IPS-18c (cell line): ENCODE measurements around the gene PRSS3.
"Not testable (repeated sequence)": the region's sequence is repeated elsewhere in the genome, so short reads cannot be mapped to it uniquely, and the experiment has no call there.

ENCODE experiments used
- H3K4me3 ChIP-seq: 2 replicates; pipeline ENCODE4 v1.7.0; 2013; ENCODE audit warnings: low read depth, mild to moderate bottlenecking, low read length, moderate library complexity; ENCODE audit not compliant: insufficient read depth
- H3K9me3 ChIP-seq: one replicate; pipeline ENCODE4 v1.6.1; 2013; ENCODE audit warnings: mild to moderate bottlenecking, low read length, moderate library complexity; ENCODE audit not compliant: control insufficient read depth, insufficient read depth

The PRSS3 gene

GRCh38 chr9:33780276-33780675, 15.1 kb upstream of the PRSS3 start:
- Histone ChIP-seq H3K9me3 (no peaks in the 10 kb centered on the region), H3K4me3 (no peak overlapping the region)

GRCh38 chr9:33781736-33782135, 13.6 kb upstream of the PRSS3 start:
- no peak overlapping the region for H3K4me3 ChIP-seq
- no peaks in the 10 kb centered on the region for H3K9me3 ChIP-seq

- Histone ChIP-seq H3K4me3 (no peak overlapping the region), H3K9me3 (no peaks in the 10 kb centered on the region)
Measured at GRCh38 chr9:33782395-33783152, 12.8 kb upstream of the PRSS3 start.

- H3K9me3 ChIP-seq: no peaks in the 10 kb centered on the region
- no peak overlapping the region for H3K4me3 ChIP-seq
Measured at GRCh38 chr9:33785914-33786313, 9.4 kb upstream of the PRSS3 start.

GRCh38 chr9:33786681-33787080, 8.7 kb upstream of the PRSS3 start:
- H3K9me3 ChIP-seq: no peaks in the 10 kb centered on the region
- H3K4me3 ChIP-seq: no peak overlapping the region

GRCh38 chr9:33787839-33788238, 7.5 kb upstream of the PRSS3 start:
- Histone ChIP-seq H3K4me3 (no peak overlapping the region), H3K9me3 (no peaks in the 10 kb centered on the region)

- H3K4me3 ChIP-seq, H3K9me3 ChIP-seq: not testable (repeated sequence)
Measured at GRCh38 chr9:33789429-33789828, 5.9 kb upstream of the PRSS3 start.

GRCh38 chr9:33791117-33791516, 4.2 kb upstream of the PRSS3 start:
- Histone ChIP-seq H3K4me3 (no peak overlapping the region), H3K9me3 (no peaks in the 10 kb centered on the region)

- H3K4me3 ChIP-seq, H3K9me3 ChIP-seq: not testable (repeated sequence)
Measured at GRCh38 chr9:33793496-33793895, 1.9 kb upstream of the PRSS3 start.

- H3K9me3 ChIP-seq: no peaks in the 10 kb centered on the region
- H3K4me3 ChIP-seq: no peak overlapping the region
Measured at GRCh38 chr9:33794560-33794959, 801 bp upstream of the PRSS3 start.

- Histone ChIP-seq H3K9me3 (no peaks in the 10 kb centered on the region), H3K4me3 (no peak overlapping the region)
Measured at GRCh38 chr9:33795819-33796218, 458 bp downstream of the PRSS3 start.

- H3K9me3 ChIP-seq, H3K4me3 ChIP-seq: not testable (repeated sequence)
Measured at GRCh38 chr9:33796679-33797078, 1.3 kb downstream of the PRSS3 start.

- no peaks in the 10 kb centered on the region for H3K9me3 ChIP-seq
- H3K4me3 ChIP-seq: no peak overlapping the region
Measured at GRCh38 chr9:33797837-33798236, 2.5 kb downstream of the PRSS3 start.

GRCh38 chr9:33798545-33798944, 3.2 kb downstream of the PRSS3 start:
- Histone ChIP-seq H3K9me3 (no peaks in the 10 kb centered on the region), H3K4me3 (no peak overlapping the region)

- H3K9me3 ChIP-seq: no peaks in the 10 kb centered on the region
- H3K4me3 ChIP-seq: no peak overlapping the region
Measured at GRCh38 chr9:33799928-33800704, 4.8 kb downstream of the PRSS3 start.

GRCh38 chr9:33800886-33801285, 5.5 kb downstream of the PRSS3 start:
- H3K9me3 ChIP-seq: no peaks in the 10 kb centered on the region
- H3K4me3 ChIP-seq: no peak overlapping the region

GRCh38 chr9:33801943-33802500, 6.7 kb downstream of the PRSS3 start:
- H3K9me3 ChIP-seq, H3K4me3 ChIP-seq: not testable (repeated sequence)

GRCh38 chr9:33804196-33804595, 8.8 kb downstream of the PRSS3 start:
- not testable (repeated sequence) for H3K9me3 ChIP-seq, H3K4me3 ChIP-seq
